Upper lobe of left lung (tissue), 6 donors: Measurements from ENCODE around the gene SORBS2. TPM values are rescaled to one million over a fixed set of nuclear protein-coding genes. Genes with fewer than 3 reads are reported as not detected.
A peak's percentile ranks its signal among the peaks of the same experiment; 100 is the strongest.

Experiments used
- ATAC-seq, 2 donors: fragments of 200-7000 bp; cut with Tn5 transposase; one replicate each; pipeline ENCODE4 v1.9.1; 2022; ENCODE audit warnings: mild to moderate bottlenecking in 2 of 2, moderate library complexity in 2 of 2; ENCODE audit not compliant: low FRiP score in 2 of 2
- DNase-seq, 2 donors: peaks; one replicate each; pipeline ENCODE4 v3.0.0-alpha.2; 2019 to 2020
- H3K27ac ChIP-seq, 4 donors: fragments of 200-600 bp; sonication (generic); one replicate each; pipeline ENCODE4 v1.5.1; 2016 to 2019
- H3K27me3 ChIP-seq, 4 donors: fragments of 200-600 bp; sonication (generic); one replicate each; pipeline ENCODE4 v1.5.1; 2017 to 2019
- H3K36me3 ChIP-seq, 4 donors: fragments of 200-600 bp; sonication (generic); one replicate each; pipeline ENCODE4 v1.5.1; 2016 to 2019
- H3K4me1 ChIP-seq, 4 donors: fragments of 200-600 bp; sonication (generic); one replicate each; pipeline ENCODE4 v1.5.1; 2018 to 2019
- H3K4me3 ChIP-seq, 4 donors: fragments of 200-600 bp; sonication (generic); one replicate each; pipeline ENCODE4 v1.5.1; 2017 to 2019; ENCODE audit warnings: mild to moderate bottlenecking in 2 of 4, moderate library complexity in 1 of 4
- H3K9me3 ChIP-seq, 4 donors: fragments of 200-600 bp; sonication (generic); one replicate each; pipeline ENCODE4 v1.5.1; 2018 to 2019
- CTCF ChIP-seq, 6 experiments: fragments of 450-650 bp in 4 of 6; fragments of 200-600 bp in 2 of 6; sonication (generic) in 2 of 6; IDR thresholded peaks; one replicate each; pipeline ENCODE4 v1.5.1; 2016 to 2019; ENCODE audit warnings: antibody characterized with exemption in 6 of 6
- EP300 ChIP-seq, 4 donors: sonication (generic); formaldehyde crosslinking; IDR thresholded peaks; one replicate each; pipeline ENCODE4 v1.5.1; 2017; ENCODE audit warnings: antibody characterized with exemption in 4 of 4, control low read depth in 2 of 4
- POLR2A ChIP-seq, 4 donors: fragments of 450-650 bp; IDR thresholded peaks; one replicate each; pipeline ENCODE4 v1.5.1; 2016 to 2017; ENCODE audit warnings: antibody characterized with exemption in 4 of 4, mild to moderate bottlenecking in 2 of 4
- POLR2AphosphoS5 ChIP-seq, 2 donors: sonication (generic); formaldehyde crosslinking; IDR thresholded peaks; one replicate each; pipeline ENCODE4 v1.5.1; 2017; ENCODE audit warnings: antibody characterized with exemption in 2 of 2
- WGBS, 2 donors: methylation state at CpG; one replicate each; pipeline ENCODE4 v1.1.5; 2017 to 2018; 5-methylcytosine and 5-hydroxymethylcytosine counted together
- total RNA-seq, 6 donors: library from RNA; depleted of rRNA in 4 of 6; stranded (reverse); fragments of >200 nt in 4 of 6; gene quantifications; one replicate each; pipeline versions ENCODE4 v1.1.0 to v1.2.1, GENCODE V29; 2016 to 2021
- donor health status: DM: no; HTN: no; CAD: no; lungs with moderate emphysema.
- donor health status: DM: no; HTN: yes; CAD: no; lungs with severe emphysema.

SORBS2 gene
- total RNA-seq, 6 donors from 2014 or later: 35.4 to 83.2 (median 58.1) TPM

GRCh38 chr4:185666156-185666555 is 145.8 kb downstream of the SORBS2 start:
- WGBS, 2 donors: 77 to 78% methylated on average over 6 of the region's 6 CpGs
- DNase-seq (no peak), ATAC-seq (no peak)
- Histone ChIP-seq H3K9me3 (no peaks in the 10 kb centered on the region), H3K36me3 (peaks cover 0 to 4% (median 0%) of the 10 kb centered on the region in 4 donors), H3K4me3 (no peak overlapping the region), H3K4me1 (no peaks in the 10 kb centered on the region), H3K27ac (no peak overlapping the region), H3K27me3 (no peaks in the 10 kb centered on the region)
- TF ChIP-seq POLR2A (IDR thresholded peaks at IDR 0.05) (no peak), EP300 (IDR thresholded peaks at IDR 0.05) (no peak), CTCF (IDR thresholded peaks at IDR 0.05) (no peak), POLR2AphosphoS5 (IDR thresholded peaks at IDR 0.05) (no peak)

GRCh38 chr4:185665655-185666054 is 146.3 kb downstream of the SORBS2 start:
- H3K36me3 ChIP-seq: peaks cover 0 to 4% (median 0%) of the 10 kb centered on the region in 4 donors
- H3K4me3 ChIP-seq: no peak overlapping the region
- DNase-seq (peak in 1 of 2 donors; percentile 28), ATAC-seq (no peak)
- WGBS, 2 donors: 82 to 87% methylated on average over 11 of the region's 11 CpGs
- no peak for TF ChIP-seq CTCF (IDR thresholded peaks at IDR 0.05)
- no peak for TF ChIP-seq POLR2A (IDR thresholded peaks at IDR 0.05)
- no peak for TF ChIP-seq EP300 (IDR thresholded peaks at IDR 0.05)
- TF ChIP-seq POLR2AphosphoS5 (IDR thresholded peaks at IDR 0.05): no peak
- H3K4me1 ChIP-seq: no peaks in the 10 kb centered on the region
- H3K9me3 ChIP-seq: no peaks in the 10 kb centered on the region
- H3K27ac ChIP-seq: no peak overlapping the region
- no peaks in the 10 kb centered on the region for H3K27me3 ChIP-seq

- no peaks in the 10 kb centered on the region for H3K4me1 ChIP-seq
- 96 to 97% methylated on average over 4 of the region's 4 CpGs for WGBS, 2 donors
- no peak for TF ChIP-seq POLR2AphosphoS5 (IDR thresholded peaks at IDR 0.05)
- no peak for TF ChIP-seq EP300 (IDR thresholded peaks at IDR 0.05)
- no peak for TF ChIP-seq CTCF (IDR thresholded peaks at IDR 0.05)
- no peak for TF ChIP-seq POLR2A (IDR thresholded peaks at IDR 0.05)
- no peaks in the 10 kb centered on the region for H3K27me3 ChIP-seq
- ATAC-seq: no peak
- no peaks in the 10 kb centered on the region for H3K9me3 ChIP-seq
- no peak overlapping the region for H3K4me3 ChIP-seq
- peaks cover 0 to 4% (median 0%) of the 10 kb centered on the region in 4 donors for H3K36me3 ChIP-seq
- H3K27ac ChIP-seq: no peak overlapping the region
- no peak for DNase-seq
Measured at GRCh38 chr4:185664481-185664880, 147.5 kb downstream of the SORBS2 start.

GRCh38 chr4:185662030-185662778 is 149.8 kb downstream of the SORBS2 start:
- Histone ChIP-seq H3K27ac (no peak overlapping the region), H3K9me3 (no peaks in the 10 kb centered on the region), H3K4me3 (no peak overlapping the region), H3K36me3 (peaks cover 0 to 4% (median 0%) of the 10 kb centered on the region in 4 donors), H3K27me3 (no peaks in the 10 kb centered on the region), H3K4me1 (no peaks in the 10 kb centered on the region)
- ATAC-seq (no peak), DNase-seq (no peak)
- 91% methylated on average over 15 of the region's 15 CpGs for WGBS, 2 donors
- no peak for TF ChIP-seq POLR2A (IDR thresholded peaks at IDR 0.05)
- TF ChIP-seq POLR2AphosphoS5 (IDR thresholded peaks at IDR 0.05): no peak
- TF ChIP-seq EP300 (IDR thresholded peaks at IDR 0.05): no peak
- TF ChIP-seq CTCF (IDR thresholded peaks at IDR 0.05): no peak

- Histone ChIP-seq H3K4me1 (peaks cover 0 to 11% (median 5%) of the 10 kb centered on the region in 4 donors), H3K27ac (no peak overlapping the region), H3K9me3 (no peaks in the 10 kb centered on the region), H3K27me3 (no peaks in the 10 kb centered on the region), H3K4me3 (no peak overlapping the region), H3K36me3 (peaks cover 0 to 4% (median 0%) of the 10 kb centered on the region in 4 donors)
- no peak for ATAC-seq
- DNase-seq: no peak
- WGBS, 2 donors: 94% methylated on average over 5 of the region's 5 CpGs
- TF ChIP-seq POLR2A (IDR thresholded peaks at IDR 0.05) (no peak), POLR2AphosphoS5 (IDR thresholded peaks at IDR 0.05) (no peak), EP300 (IDR thresholded peaks at IDR 0.05) (no peak), CTCF (IDR thresholded peaks at IDR 0.05) (no peak)
Measured at GRCh38 chr4:185660340-185660739, 151.7 kb downstream of the SORBS2 start.
